Left ventricle myocardium inferior (tissue), 1 donor: ENCODE data around the gene ECM1. TPM values are rescaled to one million over a fixed set of nuclear protein-coding genes. Genes with fewer than 3 reads are reported as not detected.

Source experiments
- DNase-seq: peaks from one replicate; pipeline ENCODE4 v3.0.0-alpha.2; 2020
- H3K27ac ChIP-seq: fragments of 200-600 bp; replicated peaks from 2 replicates; pipeline ENCODE4 v1.8.0; 2021
- H3K27me3 ChIP-seq: fragments of 200-600 bp; 2 replicates; pipeline ENCODE4 v1.8.0; 2021; ENCODE audit warnings: low read depth
- H3K36me3 ChIP-seq: fragments of 200-600 bp; 2 replicates; pipeline ENCODE4 v1.8.0; 2021
- H3K4me1 ChIP-seq: fragments of 200-600 bp; 2 replicates; pipeline ENCODE4 v1.8.0; 2021
- H3K4me3 ChIP-seq: fragments of 200-600 bp; 2 replicates; pipeline ENCODE4 v1.8.0; 2021; ENCODE audit warnings: mild to moderate bottlenecking, moderate library complexity
- H3K9me3 ChIP-seq: fragments of 200-600 bp; replicated peaks from 2 replicates; pipeline ENCODE4 v1.8.0; 2021
- intact Hi-C: fragments of 100-400 bp; cut with micrococcal nuclease; formaldehyde crosslinking; loops from one replicate; pipeline ENCODE4 v1.11.0; 2022
- total RNA-seq: library from RNA; stranded (reverse); fragmentation: NEBNext Ultra II Directional; extraction: Animal tissue kit (Norgen Biotek cat#: 25700); gene quantifications from one replicate; pipeline ENCODE4 v1.2.1, GENCODE V29; 2021
- TF ChIP-seq, protein P1 (sequence below): fragments of 200-600 bp; IDR thresholded peaks from 2 replicates; pipeline ENCODE4 v1.8.0; 2021; ENCODE audit warnings: antibody characterized with exemption, mild to moderate bottlenecking, borderline replicate concordance
- donor health status: DM: no; HTN: yes; CAD: no; lungs with severe emphysema.

The ECM1 gene
- total RNA-seq, 1 donor from 2014 or later, result 20.1 TPM

DNA sequence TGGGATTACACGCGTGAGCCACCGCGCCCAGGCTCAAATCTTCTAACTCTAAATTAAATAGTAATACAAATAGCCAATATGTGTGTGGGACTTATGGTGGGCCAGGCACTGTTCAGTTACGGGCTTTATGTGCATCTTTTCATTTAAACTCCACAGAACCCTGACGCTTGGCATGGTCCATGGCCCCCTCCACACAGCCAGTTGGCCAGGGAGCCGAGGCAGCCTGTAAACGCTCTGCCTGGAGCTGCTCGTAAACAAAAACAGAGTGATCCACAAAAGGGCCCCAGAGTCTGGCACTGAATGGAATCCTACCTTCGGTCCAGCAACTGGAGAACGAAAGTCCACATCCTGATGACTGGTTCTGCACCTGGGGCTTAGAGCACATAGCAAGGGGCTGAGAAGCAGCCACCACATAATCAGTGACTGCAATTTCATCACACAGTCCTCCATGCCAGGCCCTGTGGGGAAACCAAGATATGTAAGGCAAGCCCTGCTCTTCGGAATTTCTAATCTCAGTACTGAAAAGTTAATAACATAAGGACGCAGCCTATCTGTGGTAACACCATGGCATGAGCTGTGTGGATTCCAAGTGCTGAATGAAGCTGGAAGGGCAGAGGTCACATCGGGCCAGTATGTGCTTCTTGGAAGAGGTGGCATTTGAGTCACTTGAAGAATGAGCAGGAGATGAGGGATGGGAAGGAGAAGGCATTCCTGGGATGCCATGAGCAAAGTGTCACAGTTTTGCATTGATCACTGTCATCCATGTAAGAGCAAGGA, 27.8 kb downstream of the ECM1 start:
- peak overlapping the region; percentile 83 for H3K27ac ChIP-seq
- H3K36me3 ChIP-seq, result no peaks in the 10 kb centered on the region
- no peaks in the 10 kb centered on the region for H3K27me3 ChIP-seq
- peaks cover 39% of the 10 kb centered on the region for H3K4me1 ChIP-seq
- H3K9me3 ChIP-seq, result no peaks in the 10 kb centered on the region
- no peak for DNase-seq
- TF ChIP-seq, protein P1, sequence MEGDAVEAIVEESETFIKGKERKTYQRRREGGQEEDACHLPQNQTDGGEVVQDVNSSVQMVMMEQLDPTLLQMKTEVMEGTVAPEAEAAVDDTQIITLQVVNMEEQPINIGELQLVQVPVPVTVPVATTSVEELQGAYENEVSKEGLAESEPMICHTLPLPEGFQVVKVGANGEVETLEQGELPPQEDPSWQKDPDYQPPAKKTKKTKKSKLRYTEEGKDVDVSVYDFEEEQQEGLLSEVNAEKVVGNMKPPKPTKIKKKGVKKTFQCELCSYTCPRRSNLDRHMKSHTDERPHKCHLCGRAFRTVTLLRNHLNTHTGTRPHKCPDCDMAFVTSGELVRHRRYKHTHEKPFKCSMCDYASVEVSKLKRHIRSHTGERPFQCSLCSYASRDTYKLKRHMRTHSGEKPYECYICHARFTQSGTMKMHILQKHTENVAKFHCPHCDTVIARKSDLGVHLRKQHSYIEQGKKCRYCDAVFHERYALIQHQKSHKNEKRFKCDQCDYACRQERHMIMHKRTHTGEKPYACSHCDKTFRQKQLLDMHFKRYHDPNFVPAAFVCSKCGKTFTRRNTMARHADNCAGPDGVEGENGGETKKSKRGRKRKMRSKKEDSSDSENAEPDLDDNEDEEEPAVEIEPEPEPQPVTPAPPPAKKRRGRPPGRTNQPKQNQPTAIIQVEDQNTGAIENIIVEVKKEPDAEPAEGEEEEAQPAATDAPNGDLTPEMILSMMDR, result no peak
- intact Hi-C loops, result no loop called here
- H3K4me3 ChIP-seq, result no peak overlapping the region

- intact Hi-C loops, result no loop called here
- TF ChIP-seq, protein P1, result no peak
- Histone ChIP-seq H3K4me3 (no peak overlapping the region), H3K27ac (no peak overlapping the region), H3K4me1 (peaks cover 38% of the 10 kb centered on the region), H3K27me3 (no peaks in the 10 kb centered on the region), H3K9me3 (no peaks in the 10 kb centered on the region), H3K36me3 (no peaks in the 10 kb centered on the region)
- DNase-seq, result no peak
Observed at GRCh38 chr1:150536836-150537731, 29.2 kb downstream of the ECM1 start.

DNA sequence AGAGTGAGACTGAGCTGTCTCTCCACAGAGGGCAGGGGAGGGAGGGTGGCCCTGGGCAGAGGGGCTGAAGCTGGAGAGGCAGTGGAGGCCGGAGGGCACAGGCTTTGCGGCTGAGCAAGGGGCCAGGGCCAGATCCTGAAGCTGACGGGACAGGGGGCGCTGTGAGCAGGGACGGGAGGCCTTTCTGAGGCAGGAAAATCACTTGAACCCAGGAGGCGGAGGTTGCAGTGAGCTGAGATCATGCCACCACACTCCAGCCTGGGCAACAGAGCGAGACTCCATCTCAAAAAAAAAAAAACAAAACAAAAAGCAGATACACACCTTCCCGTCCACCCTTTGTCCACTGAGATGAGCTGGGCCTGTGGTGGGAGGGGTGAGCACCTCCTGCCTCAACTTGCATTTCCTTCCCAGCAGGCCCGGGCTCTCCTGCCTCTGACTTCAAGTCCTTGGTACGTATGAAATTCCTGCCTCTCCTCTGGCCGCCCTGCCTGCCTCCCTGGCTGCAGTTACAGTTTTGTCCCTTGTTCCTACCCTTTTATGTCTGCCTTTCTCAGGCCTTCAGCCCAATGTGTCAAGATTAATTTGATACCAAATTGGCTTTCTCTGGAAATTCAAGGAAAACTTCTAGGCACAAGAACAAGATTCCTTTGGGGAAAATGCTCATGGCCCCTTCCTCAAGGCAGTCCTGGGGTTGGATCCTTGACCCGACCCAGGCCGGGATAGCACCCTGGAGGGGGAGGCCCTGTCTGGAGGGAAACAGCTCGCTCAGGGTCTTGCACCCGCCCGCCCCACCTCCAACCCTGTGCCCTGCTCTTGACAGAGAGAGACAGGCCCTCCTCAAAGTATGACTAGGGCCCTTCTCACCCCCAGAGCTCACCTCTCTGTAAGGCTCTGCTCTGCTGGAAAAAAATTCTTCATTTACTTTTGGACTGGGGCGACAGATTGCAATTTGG, 30.1 kb downstream of the ECM1 start:
- no peak overlapping the region for H3K4me3 ChIP-seq
- H3K9me3 ChIP-seq, result no peaks in the 10 kb centered on the region
- H3K27me3 ChIP-seq, result no peaks in the 10 kb centered on the region
- peak; percentile 18 for DNase-seq
- H3K4me1 ChIP-seq, result peaks cover 29% of the 10 kb centered on the region
- TF ChIP-seq, protein P1, result no peak
- no peaks in the 10 kb centered on the region for H3K36me3 ChIP-seq
- no peak overlapping the region for H3K27ac ChIP-seq
- intact Hi-C loops, result no loop called here

- Histone ChIP-seq H3K4me1 (peaks cover 8% of the 10 kb centered on the region), H3K4me3 (no peak overlapping the region), H3K27me3 (no peaks in the 10 kb centered on the region), H3K9me3 (no peaks in the 10 kb centered on the region), H3K27ac (peak overlapping the region; percentile 57), H3K36me3 (no peaks in the 10 kb centered on the region)
- intact Hi-C loops, result no loop called here
- DNase-seq, result peak; percentile 61
- TF ChIP-seq, protein P1, result no peak
Observed at GRCh38 chr1:150543500-150544143, 35.7 kb downstream of the ECM1 start.
